Esophagus squamous epithelium (tissue), 4 donors: ENCODE measurements around the gene PRSS22.

Experiments
- CTCF ChIP-seq, 6 experiments: fragments of 450-650 bp in 4 of 6; fragments of 200-600 bp in 2 of 6; sonication (generic) in 2 of 6; IDR thresholded peaks; one replicate each; pipeline ENCODE4 v1.5.1; 2016 to 2019; ENCODE audit warnings: antibody characterized with exemption in 6 of 6, mild to moderate bottlenecking in 4 of 6, moderate library complexity in 4 of 6
- POLR2A ChIP-seq, 4 donors: fragments of 450-650 bp; IDR thresholded peaks; one replicate each; pipeline ENCODE4 v1.6.1; 2017; ENCODE audit warnings: antibody characterized with exemption in 4 of 4, mild to moderate bottlenecking in 4 of 4, moderate library complexity in 3 of 4

- TF ChIP-seq CTCF (IDR thresholded peaks at IDR 0.05) (no peak), POLR2A (IDR thresholded peaks at IDR 0.05) (no peak)
These were observed 12.9 kb downstream of the PRSS22 start for GRCh38 chr16:2845116-2845515.
